ENCODE results near the gene RASGRP4.

The RASGRP4 gene

GRCh38 chr19:38388349-38389100, 37.5 kb downstream of the RASGRP4 start, which contains the start of gene SPRED3 (continued):
- TF ChIP-seq YY2 (tag by site-specific recombination; IDR thresholded peaks at IDR 0.05) (no peak), ZNF768 (tag by site-specific recombination; IDR thresholded peaks at IDR 0.05) (no peak), ZNF221 (tag by site-specific recombination; IDR thresholded peaks at IDR 0.05; ENCODE audit: borderline replicate concordance) (peak; percentile 90; the same call in 1 of the 2 replicates), ELK4 (IDR thresholded peaks at IDR 0.05; ENCODE audit: borderline replicate concordance, low read depth, low read length) (no peak), ZNF2 (tag by site-specific recombination; IDR thresholded peaks at IDR 0.05) (peak; percentile 55), ZNF324 (tag by site-specific recombination; IDR thresholded peaks at IDR 0.05) (peak; percentile 78; the same call in 1 of the 2 replicates), ZNF155 (tag by site-specific recombination; IDR thresholded peaks at IDR 0.05) (no peak), ZNF280C (tag by site-specific recombination; IDR thresholded peaks at IDR 0.05) (no peak), ZNF423 (tag by site-specific recombination; IDR thresholded peaks at IDR 0.05) (no peak; the same call in 1 of the 2 replicates), ZNF23 (tag by site-specific recombination; IDR thresholded peaks at IDR 0.05; ENCODE audit: borderline replicate concordance) (no peak), ZNF777 (tag by site-specific recombination; IDR thresholded peaks at IDR 0.05; ENCODE audit: borderline replicate concordance) (peak; percentile 49; the same call in 1 of the 2 replicates), HOXA7 (CRISPR knock-in tag; IDR thresholded peaks at IDR 0.05; ENCODE audit: borderline replicate concordance) (no peak), ZNF548 (tag by site-specific recombination; IDR thresholded peaks at IDR 0.05) (no peak), ZBTB10 (tag by site-specific recombination; IDR thresholded peaks at IDR 0.05) (peak; percentile 98), ZNF280D (tag by site-specific recombination; IDR thresholded peaks at IDR 0.05) (no peak), SCRT2 (tag by site-specific recombination; IDR thresholded peaks at IDR 0.05) (peak; percentile 27; the same call in 1 of the 2 replicates), ZNF514 (tag by site-specific recombination; IDR thresholded peaks at IDR 0.05) (no peak), ZNF747 (tag by site-specific recombination; IDR thresholded peaks at IDR 0.05) (no peak), ZSCAN16 (tag by site-specific recombination; IDR thresholded peaks at IDR 0.05) (no peak), ZNF426 (tag by site-specific recombination; IDR thresholded peaks at IDR 0.05) (no peak), ZBTB49 (tag by site-specific recombination; IDR thresholded peaks at IDR 0.05; ENCODE audit: low read depth) (no peak), KLF9 (tag by site-specific recombination; IDR thresholded peaks at IDR 0.05; ENCODE audit: low read depth) (peak; percentile 72), GLI4 (tag by site-specific recombination; IDR thresholded peaks at IDR 0.05) (no peak), ZNF510 (tag by site-specific recombination; IDR thresholded peaks at IDR 0.05; ENCODE audit: insufficient replicate concordance) (no peak), PRDM4 (tag by site-specific recombination; IDR thresholded peaks at IDR 0.05) (no peak)
